ENCODE results near the gene DPY19L2. TPM values are rescaled to one million over a fixed set of nuclear protein-coding genes. Genes with fewer than 3 reads are reported as not detected.
"Not testable (repeated sequence)": the region's sequence is repeated elsewhere in the genome, so short reads cannot be mapped to it uniquely, and the experiment has no call there.

The DPY19L2 gene
- polyA plus RNA-seq, 3 donors = not detected

GRCh38 chr12:63558445-63558844 is 109.8 kb downstream of the DPY19L2 start:
- H3K27me3 ChIP-seq (ENCODE audit: control insufficient read depth in 2 of 2, insufficient read depth in 2 of 2, low read length in 2 of 2); H3K4me3 ChIP-seq (replicated peaks in 1 of 3; ENCODE audit: low read depth in 2 of 3, low read length in 3 of 3); H3K27ac ChIP-seq (ENCODE audit: low read depth in 1 of 2, low read length in 2 of 2); H3K9ac ChIP-seq (ENCODE audit: insufficient read depth, low read length, poor library complexity, severe bottlenecking); H3K4me3 Mint-ChIP-seq; H3K27me3 Mint-ChIP-seq (ENCODE audit: low read depth in 3 of 3); H3K9me3 ChIP-seq (replicated peaks in 1 of 2; ENCODE audit: control insufficient read depth in 1 of 2, insufficient read depth in 1 of 2, low read length in 2 of 2); H3K36me3 ChIP-seq (replicated peaks in 1 of 2; ENCODE audit: control insufficient read depth in 1 of 2, insufficient read depth in 2 of 2, low read length in 2 of 2); H3K4me1 Mint-ChIP-seq; H3K9me3 Mint-ChIP-seq; H3K79me2 ChIP-seq (ENCODE audit: insufficient read depth, low read length); DNase-seq; H2AFZ ChIP-seq (ENCODE audit: insufficient read depth, low read depth, low read length, poor library complexity, severe bottlenecking); H3K4me1 ChIP-seq (ENCODE audit: control insufficient read depth in 1 of 2, insufficient read depth in 2 of 2, low read length in 2 of 2); intact Hi-C loops (cut with micrococcal nuclease); H4K20me1 ChIP-seq (ENCODE audit: insufficient read depth, low read length); H3K27ac Mint-ChIP-seq; H3K4me2 ChIP-seq (replicated peaks; ENCODE audit: extremely low read depth, low read length, poor library complexity, severe bottlenecking); H3K36me3 Mint-ChIP-seq: not testable (repeated sequence)
- WGBS (ENCODE audit: insufficient coverage) = no CpG with 5 or more reads among the region's 6 CpGs

- H2AFZ ChIP-seq (ENCODE audit: insufficient read depth, low read depth, low read length, poor library complexity, severe bottlenecking); H3K9me3 ChIP-seq (replicated peaks in 1 of 2; ENCODE audit: control insufficient read depth in 1 of 2, insufficient read depth in 1 of 2, low read length in 2 of 2); H3K4me1 ChIP-seq (ENCODE audit: control insufficient read depth in 1 of 2, insufficient read depth in 2 of 2, low read length in 2 of 2); H3K27ac ChIP-seq (ENCODE audit: low read depth in 1 of 2, low read length in 2 of 2); DNase-seq; H3K36me3 Mint-ChIP-seq; H3K9ac ChIP-seq (ENCODE audit: insufficient read depth, low read length, poor library complexity, severe bottlenecking); H3K4me2 ChIP-seq (replicated peaks; ENCODE audit: extremely low read depth, low read length, poor library complexity, severe bottlenecking); H3K4me3 ChIP-seq (replicated peaks in 1 of 3; ENCODE audit: low read depth in 2 of 3, low read length in 3 of 3); H3K79me2 ChIP-seq (ENCODE audit: insufficient read depth, low read length); H3K4me3 Mint-ChIP-seq; H3K27ac Mint-ChIP-seq; H4K20me1 ChIP-seq (ENCODE audit: insufficient read depth, low read length); H3K4me1 Mint-ChIP-seq; H3K27me3 ChIP-seq (ENCODE audit: control insufficient read depth in 2 of 2, insufficient read depth in 2 of 2, low read length in 2 of 2); H3K27me3 Mint-ChIP-seq (ENCODE audit: low read depth in 3 of 3); intact Hi-C loops (cut with micrococcal nuclease); H3K9me3 Mint-ChIP-seq; H3K36me3 ChIP-seq (replicated peaks in 1 of 2; ENCODE audit: control insufficient read depth in 1 of 2, insufficient read depth in 2 of 2, low read length in 2 of 2): not testable (repeated sequence)
- WGBS (ENCODE audit: insufficient coverage) = 98% methylated on average over 5 of the region's 13 CpGs
These were observed 116.9 kb downstream of the DPY19L2 start for GRCh38 chr12:63551397-63551796.

GRCh38 chr12:63549034-63549433 is 119.3 kb downstream of the DPY19L2 start:
- H3K9ac ChIP-seq (ENCODE audit: insufficient read depth, low read length, poor library complexity, severe bottlenecking); H3K79me2 ChIP-seq (ENCODE audit: insufficient read depth, low read length); H3K27ac Mint-ChIP-seq; H3K9me3 ChIP-seq (replicated peaks in 1 of 2; ENCODE audit: control insufficient read depth in 1 of 2, insufficient read depth in 1 of 2, low read length in 2 of 2); H3K27me3 ChIP-seq (ENCODE audit: control insufficient read depth in 2 of 2, insufficient read depth in 2 of 2, low read length in 2 of 2); H3K9me3 Mint-ChIP-seq; H4K20me1 ChIP-seq (ENCODE audit: insufficient read depth, low read length); H3K4me3 ChIP-seq (replicated peaks in 1 of 3; ENCODE audit: low read depth in 2 of 3, low read length in 3 of 3); DNase-seq; H3K27ac ChIP-seq (ENCODE audit: low read depth in 1 of 2, low read length in 2 of 2); H2AFZ ChIP-seq (ENCODE audit: insufficient read depth, low read depth, low read length, poor library complexity, severe bottlenecking); H3K4me3 Mint-ChIP-seq; H3K4me2 ChIP-seq (replicated peaks; ENCODE audit: extremely low read depth, low read length, poor library complexity, severe bottlenecking); H3K36me3 Mint-ChIP-seq; H3K4me1 ChIP-seq (ENCODE audit: control insufficient read depth in 1 of 2, insufficient read depth in 2 of 2, low read length in 2 of 2); H3K36me3 ChIP-seq (replicated peaks in 1 of 2; ENCODE audit: control insufficient read depth in 1 of 2, insufficient read depth in 2 of 2, low read length in 2 of 2); H3K4me1 Mint-ChIP-seq; H3K27me3 Mint-ChIP-seq (ENCODE audit: low read depth in 3 of 3): not testable (repeated sequence)
- WGBS (ENCODE audit: insufficient coverage) = no CpG with 5 or more reads among the region's 2 CpGs
- intact Hi-C loops (cut with micrococcal nuclease) = loop anchor here in 1 of 2 donors (10.0 kb wide), 1 partner anchor 186 kb away; no protein-coding TSS in a partner anchor

- not testable (repeated sequence) for DNase-seq; H3K27me3 Mint-ChIP-seq (ENCODE audit: low read depth in 3 of 3); H3K36me3 ChIP-seq (replicated peaks in 1 of 2; ENCODE audit: control insufficient read depth in 1 of 2, insufficient read depth in 2 of 2, low read length in 2 of 2); H3K4me3 Mint-ChIP-seq; H2AFZ ChIP-seq (ENCODE audit: insufficient read depth, low read depth, low read length, poor library complexity, severe bottlenecking); H3K4me2 ChIP-seq (replicated peaks; ENCODE audit: extremely low read depth, low read length, poor library complexity, severe bottlenecking); H3K36me3 Mint-ChIP-seq; H3K9ac ChIP-seq (ENCODE audit: insufficient read depth, low read length, poor library complexity, severe bottlenecking); H4K20me1 ChIP-seq (ENCODE audit: insufficient read depth, low read length); H3K9me3 Mint-ChIP-seq; H3K4me1 Mint-ChIP-seq; H3K79me2 ChIP-seq (ENCODE audit: insufficient read depth, low read length); H3K4me3 ChIP-seq (replicated peaks in 1 of 3; ENCODE audit: low read depth in 2 of 3, low read length in 3 of 3); H3K9me3 ChIP-seq (replicated peaks in 1 of 2; ENCODE audit: control insufficient read depth in 1 of 2, insufficient read depth in 1 of 2, low read length in 2 of 2); H3K27ac Mint-ChIP-seq; H3K27me3 ChIP-seq (ENCODE audit: control insufficient read depth in 2 of 2, insufficient read depth in 2 of 2, low read length in 2 of 2); H3K27ac ChIP-seq (ENCODE audit: low read depth in 1 of 2, low read length in 2 of 2); H3K4me1 ChIP-seq (ENCODE audit: control insufficient read depth in 1 of 2, insufficient read depth in 2 of 2, low read length in 2 of 2)
- intact Hi-C loops (cut with micrococcal nuclease) = loop anchor here in 1 of 2 donors (10.0 kb wide), 1 partner anchor 189 kb away; no protein-coding TSS in a partner anchor
- WGBS (ENCODE audit: insufficient coverage) = no CpG with 5 or more reads among the region's 5 CpGs
These were observed 122.9 kb downstream of the DPY19L2 start for GRCh38 chr12:63545298-63545916.

All from CD14-positive monocyte (primary cell).